HS-5 (cell line): Measurements from ENCODE around the gene ACOT12.

ENCODE experiments used
- DNase-seq: peaks from one replicate; pipeline ENCODE4 v3.0.0-alpha.2; 2012; ENCODE audit warnings: low read depth

Gene ACOT12

DNA sequence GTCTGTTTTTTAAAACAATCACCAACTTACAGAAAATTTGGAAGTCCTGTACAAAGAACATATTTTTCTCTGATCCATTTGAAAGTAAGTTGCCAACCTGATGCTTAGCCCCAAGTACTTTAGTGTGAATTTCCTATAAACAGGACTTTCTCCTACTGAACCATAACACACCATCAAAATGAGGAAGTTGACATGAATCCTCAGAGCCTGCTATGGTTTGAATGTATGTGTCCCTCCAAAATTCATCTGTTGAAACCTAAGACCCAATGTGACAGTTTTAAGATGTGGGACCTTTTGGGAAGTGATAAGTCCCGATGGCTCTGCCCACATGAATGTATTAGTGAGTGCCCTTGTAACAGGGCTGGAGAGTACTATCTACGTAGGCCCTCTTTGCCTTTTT lies 6.4 kb upstream of the ACOT12 start:
- no peak for DNase-seq

GRCh38 chr5:81398741-81399140 lies 4.8 kb upstream of the ACOT12 start:
- DNase-seq = no peak

DNA sequence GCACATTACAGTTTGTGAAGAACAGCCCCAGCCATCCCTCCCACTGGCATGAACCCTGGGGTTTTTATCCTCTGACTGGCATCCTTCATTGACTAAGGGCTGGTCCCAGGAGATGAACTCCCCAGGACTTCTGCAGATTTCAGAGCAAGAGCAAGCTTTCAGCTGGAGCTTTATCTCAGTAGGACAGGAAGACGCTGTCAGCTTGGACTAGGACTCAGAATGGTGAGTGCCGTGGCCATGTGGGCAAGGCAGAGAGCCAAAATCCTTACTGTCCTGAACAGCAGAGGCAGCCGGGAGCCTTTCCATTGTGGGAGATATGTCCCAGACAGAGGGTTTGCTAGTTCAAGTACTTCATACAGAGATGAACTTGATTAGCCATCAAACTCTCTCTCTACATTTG lies 3.2 kb upstream of the ACOT12 start:
- no peak for DNase-seq

- DNase-seq = no peak
These were observed 1.3 kb upstream of the ACOT12 start for GRCh38 chr5:81395262-81395661.

DNA sequence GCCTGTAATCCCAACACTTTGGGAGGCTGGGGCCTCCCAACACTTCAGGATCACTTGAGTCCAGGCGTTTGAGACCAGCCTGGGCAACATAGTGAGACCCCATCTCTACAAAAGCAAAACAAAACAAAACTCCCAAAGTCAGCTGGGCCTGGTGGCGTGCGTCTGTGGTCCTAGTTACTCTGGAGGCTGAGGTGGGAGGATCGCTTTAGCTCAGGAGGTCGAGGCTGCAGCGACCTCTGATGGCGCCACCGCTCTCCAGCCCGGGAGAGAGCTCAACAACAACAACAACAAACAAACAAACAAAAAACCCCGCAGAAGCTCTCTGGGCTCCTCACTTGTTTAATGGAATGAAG lies 528 bp downstream of the ACOT12 start:
- no peak for DNase-seq

GRCh38 chr5:81389025-81389424 lies 4.9 kb downstream of the ACOT12 start:
- DNase-seq = no peak

DNA sequence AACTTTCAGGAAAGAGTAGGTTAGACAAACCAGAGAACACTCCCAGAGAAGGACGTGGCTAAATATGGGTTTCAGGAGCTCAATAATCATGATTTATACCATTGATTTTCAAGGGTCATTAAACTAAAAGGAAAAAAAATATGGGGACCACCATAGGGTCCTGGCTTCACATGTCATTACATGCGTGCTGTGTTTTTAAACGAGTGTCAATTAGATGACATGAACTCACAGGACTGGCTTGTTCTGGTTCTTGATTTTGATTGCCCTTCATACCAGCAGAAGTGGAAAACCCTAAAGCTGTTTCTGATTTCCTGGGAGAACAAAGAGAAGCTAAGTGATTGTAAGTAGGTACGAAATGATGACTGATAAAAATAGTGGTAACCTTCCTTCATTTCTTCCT lies 5.8 kb downstream of the ACOT12 start:
- DNase-seq = no peak

- no peak for DNase-seq
These were observed 10.1 kb downstream of the ACOT12 start for GRCh38 chr5:81383867-81384266.

DNA sequence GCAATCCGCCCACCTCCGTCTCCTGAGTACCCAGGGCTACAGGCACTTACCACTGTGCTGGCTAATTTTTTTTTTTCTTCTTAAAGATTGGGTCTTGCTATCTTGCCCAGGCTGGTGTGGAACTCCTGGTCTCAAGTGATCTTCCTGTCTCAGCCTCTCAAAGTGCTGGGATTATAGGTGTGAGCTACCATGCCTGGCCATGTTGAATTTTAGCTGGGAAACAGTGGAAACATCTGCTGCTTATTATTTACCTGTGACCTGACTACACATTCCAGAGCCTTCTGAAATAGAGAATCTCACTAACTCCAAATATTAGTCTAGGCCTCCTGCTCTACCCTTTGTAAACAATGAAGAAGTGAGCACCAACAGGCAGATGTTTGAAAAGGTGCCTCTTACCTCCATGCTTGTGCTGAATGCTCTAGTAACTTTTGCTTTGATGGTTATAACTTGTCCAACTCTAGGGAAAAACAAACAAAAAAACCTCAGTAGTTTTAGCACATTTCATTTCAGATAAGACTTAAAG lies 22.5 kb downstream of the ACOT12 start:
- no peak for DNase-seq

DNA sequence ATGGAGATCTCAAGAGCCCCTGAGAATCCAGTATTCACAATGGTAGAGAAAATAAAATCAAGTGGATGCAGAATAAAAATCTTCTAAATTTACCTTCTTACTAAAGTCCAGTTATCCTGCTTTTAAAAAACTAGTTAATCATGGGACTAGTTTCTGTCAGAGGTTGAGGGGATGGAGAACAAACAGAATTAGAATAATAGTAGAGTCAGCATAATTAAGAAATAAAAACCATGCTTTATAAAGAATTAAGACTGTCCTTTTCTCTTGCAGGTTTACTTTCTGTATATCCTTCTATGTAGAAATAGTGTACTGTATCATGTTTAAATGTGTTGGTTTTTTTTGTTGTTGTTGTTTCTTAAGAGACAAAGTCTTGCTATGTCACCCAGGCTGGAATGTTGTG lies 23.0 kb downstream of the ACOT12 start:
- DNase-seq = no peak

DNA sequence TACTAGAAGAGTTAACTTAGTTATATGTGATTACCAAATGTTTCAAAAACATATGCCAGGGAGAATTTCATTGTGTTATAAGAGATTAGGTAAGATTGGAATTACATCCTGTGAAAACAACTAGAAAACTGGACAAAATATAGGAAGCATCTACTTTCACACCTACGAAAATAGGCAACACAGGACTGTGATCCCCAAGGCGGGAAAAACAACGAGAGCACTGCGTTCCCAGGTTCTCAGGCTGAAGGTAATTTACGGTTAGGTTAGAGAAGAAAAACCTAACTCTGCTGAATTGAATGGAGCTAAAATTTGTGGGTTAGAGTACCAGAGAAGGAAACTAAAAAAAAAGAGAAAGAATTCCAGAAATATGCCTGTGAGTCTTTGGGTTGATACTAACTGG lies 28.4 kb downstream of the ACOT12 start:
- DNase-seq = no peak

DNA sequence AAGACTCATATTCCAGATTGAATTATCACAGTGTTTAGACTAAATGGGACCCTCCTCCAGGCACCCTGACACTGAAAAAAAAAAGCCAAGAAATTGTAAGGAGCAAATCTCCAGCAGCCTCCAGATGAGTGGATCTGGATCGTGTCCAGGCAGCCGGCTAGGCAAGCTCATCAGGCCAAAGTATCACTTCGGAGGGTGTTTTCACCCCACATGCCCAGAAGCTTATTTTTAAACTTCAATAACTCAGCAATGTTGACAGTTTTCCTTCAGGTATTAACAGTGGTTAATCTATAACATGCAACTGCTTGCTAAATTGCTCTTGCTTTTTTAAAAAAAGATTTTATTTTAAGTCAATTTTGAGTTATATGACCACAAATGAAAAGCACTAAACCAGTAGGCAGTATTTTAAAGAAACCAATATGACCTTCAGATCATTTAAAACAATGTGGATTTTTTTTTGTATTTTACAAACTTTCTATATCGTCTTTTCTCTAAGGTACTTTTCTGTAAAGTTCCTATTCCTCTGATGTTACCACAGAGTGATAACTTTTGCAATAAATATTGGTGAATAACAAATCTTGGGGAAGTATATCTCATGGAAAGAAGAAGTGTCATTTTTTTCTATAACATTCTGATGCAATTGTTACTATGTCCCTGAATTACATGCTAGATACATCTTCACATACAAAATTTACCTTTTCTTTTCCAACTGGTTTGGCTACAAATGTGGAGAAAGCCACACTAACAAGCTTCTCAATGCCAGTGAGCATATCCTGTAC lies 30.7 kb downstream of the ACOT12 start:
- no peak for DNase-seq

DNA sequence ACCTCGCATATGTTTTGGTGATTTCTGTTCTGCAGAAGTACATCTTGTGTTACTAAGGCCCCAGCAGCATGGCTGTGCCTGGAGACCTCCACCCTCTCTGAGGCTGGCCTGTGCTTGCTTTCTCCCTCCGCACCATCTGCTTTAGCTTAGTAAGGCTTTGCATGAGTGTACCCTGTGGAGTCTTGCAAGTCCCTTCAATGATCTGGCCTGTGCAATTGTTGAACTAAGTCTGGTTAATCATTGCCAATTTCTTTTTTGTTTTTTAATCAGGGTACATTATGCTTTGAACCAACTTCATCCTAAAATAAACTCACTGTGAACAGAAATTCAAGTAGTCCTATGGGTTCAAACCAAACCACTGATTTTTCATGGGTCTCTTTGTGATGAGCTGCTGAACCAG lies 32.3 kb downstream of the ACOT12 start:
- DNase-seq = no peak

GRCh38 chr5:81360640-81361039 lies 33.3 kb downstream of the ACOT12 start:
- DNase-seq = no peak

- no peak for DNase-seq
These were observed 34.1 kb downstream of the ACOT12 start for GRCh38 chr5:81359881-81360280.

- no peak for DNase-seq
These were observed 34.8 kb downstream of the ACOT12 start for GRCh38 chr5:81359108-81359507.

DNA sequence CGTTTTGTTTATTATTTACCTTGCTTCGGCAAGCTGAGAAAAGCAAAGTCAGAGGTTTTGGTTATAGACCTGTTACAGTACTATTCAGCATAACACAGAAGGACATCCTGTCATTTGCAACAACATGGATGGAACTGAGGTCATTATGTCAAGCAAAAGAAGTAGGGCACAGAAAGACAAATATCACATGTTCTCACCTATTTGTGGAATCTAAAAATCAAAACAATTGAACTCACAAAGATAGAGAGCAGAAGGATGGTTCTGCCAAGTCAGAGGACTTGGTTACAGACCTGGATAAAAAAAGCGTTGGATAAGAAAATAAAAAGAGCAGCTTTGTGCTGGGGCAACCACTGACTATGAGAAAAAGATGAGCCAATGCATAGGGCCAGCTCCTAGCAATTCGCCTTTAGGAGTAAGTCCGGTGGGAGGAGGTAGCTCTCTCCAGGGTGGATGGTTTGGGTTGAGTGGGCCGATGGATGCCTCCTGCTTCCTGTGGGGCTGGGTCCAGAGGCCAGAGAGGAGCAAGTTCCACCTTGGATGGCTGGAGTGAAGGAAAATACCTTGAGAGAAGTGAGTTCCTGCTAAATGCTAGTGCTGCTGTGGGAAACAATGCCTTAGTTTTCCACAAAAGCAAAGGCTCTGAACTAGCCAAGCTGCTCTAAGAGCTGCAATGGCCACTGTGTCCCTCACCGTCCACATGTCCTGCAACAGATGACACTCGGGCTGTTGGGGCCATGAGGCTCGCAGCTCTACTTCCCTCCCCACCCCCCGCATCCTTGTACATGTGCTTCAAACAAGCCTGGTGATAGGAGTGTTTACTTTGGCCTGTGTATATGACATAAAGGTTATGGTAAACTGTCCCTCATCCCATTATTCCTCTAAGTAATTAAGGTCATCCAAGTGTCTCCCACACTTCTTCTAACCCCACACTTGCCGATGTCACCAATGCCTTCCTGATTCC lies 38.4 kb downstream of the ACOT12 start:
- no peak for DNase-seq

DNA sequence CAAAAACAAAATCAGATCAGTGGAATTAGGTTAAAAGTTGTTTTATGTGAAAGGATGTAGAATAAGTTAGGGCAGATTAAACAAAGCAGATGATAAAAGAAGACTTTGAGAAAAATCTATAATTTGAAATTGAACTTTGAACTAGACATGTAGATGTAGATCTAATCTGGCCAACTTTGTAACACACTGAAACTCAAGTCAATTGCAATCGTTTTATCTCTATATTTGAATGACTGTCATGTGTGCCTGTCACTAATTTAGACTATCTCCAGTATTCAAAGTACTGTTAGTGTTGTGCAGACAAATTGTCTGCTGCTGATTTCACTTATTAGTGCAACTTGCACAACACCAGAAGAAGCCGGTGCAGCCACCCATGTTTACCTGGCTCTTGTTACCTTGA lies 39.8 kb downstream of the ACOT12 start:
- no peak for DNase-seq

DNA sequence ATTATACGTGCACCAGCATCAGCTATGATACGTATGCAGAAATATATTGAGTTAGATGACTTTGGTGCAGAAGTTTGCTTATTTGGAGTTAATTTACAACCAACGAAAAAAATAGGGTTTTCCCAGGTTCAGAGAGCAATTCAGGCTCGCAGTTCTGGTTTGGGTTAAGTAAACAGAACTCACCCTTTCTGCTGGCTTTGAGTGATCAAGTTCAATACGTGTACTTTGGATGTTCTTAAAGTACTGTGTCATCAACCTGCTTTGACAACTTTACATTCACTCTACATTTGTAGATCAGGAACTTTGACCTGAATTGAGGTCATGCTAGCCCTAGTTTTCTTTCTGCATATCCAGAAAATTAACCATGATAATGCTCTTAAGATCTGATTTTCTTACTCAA lies 40.7 kb downstream of the ACOT12 start:
- no peak for DNase-seq

- no peak for DNase-seq
These were observed 43.4 kb downstream of the ACOT12 start for GRCh38 chr5:81350507-81350906.

DNA sequence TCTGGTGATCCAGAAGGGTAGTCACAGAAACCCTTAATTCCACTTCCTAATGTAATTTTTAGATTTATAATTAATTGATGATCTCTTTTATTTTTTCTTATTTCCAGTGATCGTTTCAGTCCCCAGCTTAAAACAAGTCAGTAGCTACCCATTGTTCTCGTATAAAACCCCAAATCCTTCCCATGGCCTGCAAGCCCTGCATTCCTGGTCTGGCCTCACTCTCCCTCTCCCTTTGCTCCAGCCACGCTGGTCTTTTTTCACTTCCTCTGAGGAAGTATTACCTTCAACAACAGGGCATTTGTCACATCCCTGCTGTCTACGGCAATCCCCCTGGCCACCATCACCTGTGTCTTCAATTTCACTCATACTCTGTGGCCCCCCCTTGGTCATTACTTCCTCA lies 44.8 kb downstream of the ACOT12 start:
- DNase-seq = no peak

GRCh38 chr5:81345411-81346003 lies 48.4 kb downstream of the ACOT12 start:
- DNase-seq = no peak

DNA sequence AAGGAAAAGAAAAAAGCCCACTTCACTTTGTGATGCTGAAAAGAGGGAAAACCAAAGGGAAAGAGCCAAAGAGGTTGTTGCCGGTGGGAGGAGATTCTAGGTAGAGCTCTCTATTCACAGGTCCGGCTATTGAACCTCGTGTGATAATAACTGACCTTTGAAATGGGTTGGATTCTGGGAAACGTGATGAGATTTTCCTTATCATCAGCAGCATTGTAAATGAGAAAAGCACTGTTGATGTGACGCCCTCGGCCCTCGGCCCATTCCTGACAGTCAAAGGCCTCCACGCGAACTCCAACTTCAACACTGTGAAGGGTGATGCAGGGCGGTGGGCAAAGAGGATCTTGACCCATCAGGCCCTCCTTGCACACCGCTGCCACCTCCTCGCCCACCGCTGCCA lies 49.2 kb downstream of the ACOT12 start:
- no peak for DNase-seq
